SK-N-MC (cell line): Measurements from ENCODE around the gene MRLN.
"Not testable (repeated sequence)": the region's sequence is repeated elsewhere in the genome, so short reads cannot be mapped to it uniquely, and the experiment has no call there.

Source experiments
- DNase-seq: peaks from one replicate; pipeline ENCODE4 v3.0.0-alpha.2; 2011; ENCODE audit warnings: low read depth, low spot score
- H3K27ac ChIP-seq: fragments of 200-600 bp; sonication (generic); 2 replicates; pipeline ENCODE4 v1.5.1; 2016; ENCODE audit warnings: mixed run types
- H3K36me3 ChIP-seq: fragments of 200-600 bp; sonication (generic); 2 replicates; pipeline ENCODE4 v1.6.1; 2017; ENCODE audit warnings: antibody characterized with exemption, low read length, mixed read lengths; ENCODE audit not compliant: insufficient read depth
- H3K4me3 ChIP-seq: fragments of 200-600 bp; sonication (generic); 2 replicates; pipeline ENCODE4 v1.5.1; 2016
- H3K9ac ChIP-seq: fragments of 200-600 bp; sonication (generic); 2 replicates; pipeline ENCODE4 v1.8.0; 2017; ENCODE audit warnings: mixed run types, mixed read lengths; ENCODE audit not compliant: insufficient read length
- H3K9me3 ChIP-seq: fragments of 200-600 bp; sonication (generic); 2 replicates; pipeline ENCODE4 v1.6.1; 2017; ENCODE audit warnings: low read depth, mild to moderate bottlenecking, antibody characterized with exemption, low read length, moderate library complexity, mixed read lengths
- EZH2 ChIP-seq: fragments of 200-600 bp; sonication (generic); IDR thresholded peaks from one replicate; pipeline ENCODE4 v1.6.1; 2017; ENCODE audit warnings: antibody characterized with exemption
- FOXP2 ChIP-seq: optimal IDR thresholded peaks from 2 replicates; pipeline ENCODE3; 2011; ENCODE audit warnings: mild to moderate bottlenecking, moderate library complexity; ENCODE audit not compliant: insufficient read depth; ENCODE audit errors: extremely low read length, control extremely low read depth
- POLR2AphosphoS5 ChIP-seq: IDR thresholded peaks from 2 replicates; pipeline ENCODE4 v1.6.1; 2012; ENCODE audit warnings: mild to moderate bottlenecking, low read depth, low read length, borderline replicate concordance

The MRLN gene

DNA sequence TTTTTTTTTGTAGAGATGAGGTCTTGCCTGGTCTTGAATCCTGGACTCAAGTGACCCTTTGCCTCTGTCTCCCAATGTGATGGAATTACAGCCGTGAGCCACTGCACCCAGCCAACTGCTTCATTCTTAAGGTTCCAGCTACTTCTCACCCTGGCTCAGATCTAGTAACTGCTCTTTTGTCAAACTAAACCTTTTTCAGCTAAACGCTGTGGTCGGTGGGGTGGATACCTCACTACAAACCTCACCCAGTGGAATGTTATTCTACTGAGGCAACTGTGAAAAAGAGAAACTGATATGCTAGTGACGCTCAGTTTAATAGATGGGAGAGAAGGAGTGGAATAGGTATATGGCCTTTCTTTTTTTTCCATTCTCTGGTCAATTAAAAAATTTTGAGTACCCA lies 1.7 kb upstream of the MRLN start:
- TF ChIP-seq POLR2AphosphoS5 (no peak), EZH2 (no peak), FOXP2 (no peak)
- H3K4me3 ChIP-seq: no peak overlapping the region
- H3K9ac ChIP-seq: no peak overlapping the region
- no peak for DNase-seq
- no peaks in the 10 kb centered on the region for H3K36me3 ChIP-seq
- H3K27ac ChIP-seq: no peak overlapping the region
- no peaks in the 10 kb centered on the region for H3K9me3 ChIP-seq

GRCh38 chr10:59752278-59752940 lies 846 bp downstream of the MRLN start:
- TF ChIP-seq FOXP2: no peak
- no peak for TF ChIP-seq POLR2AphosphoS5
- TF ChIP-seq EZH2: no peak
- no peak overlapping the region for H3K4me3 ChIP-seq
- no peaks in the 10 kb centered on the region for H3K9me3 ChIP-seq
- no peak overlapping the region for H3K9ac ChIP-seq
- DNase-seq: no peak
- H3K27ac ChIP-seq: no peak overlapping the region
- no peaks in the 10 kb centered on the region for H3K36me3 ChIP-seq

DNA sequence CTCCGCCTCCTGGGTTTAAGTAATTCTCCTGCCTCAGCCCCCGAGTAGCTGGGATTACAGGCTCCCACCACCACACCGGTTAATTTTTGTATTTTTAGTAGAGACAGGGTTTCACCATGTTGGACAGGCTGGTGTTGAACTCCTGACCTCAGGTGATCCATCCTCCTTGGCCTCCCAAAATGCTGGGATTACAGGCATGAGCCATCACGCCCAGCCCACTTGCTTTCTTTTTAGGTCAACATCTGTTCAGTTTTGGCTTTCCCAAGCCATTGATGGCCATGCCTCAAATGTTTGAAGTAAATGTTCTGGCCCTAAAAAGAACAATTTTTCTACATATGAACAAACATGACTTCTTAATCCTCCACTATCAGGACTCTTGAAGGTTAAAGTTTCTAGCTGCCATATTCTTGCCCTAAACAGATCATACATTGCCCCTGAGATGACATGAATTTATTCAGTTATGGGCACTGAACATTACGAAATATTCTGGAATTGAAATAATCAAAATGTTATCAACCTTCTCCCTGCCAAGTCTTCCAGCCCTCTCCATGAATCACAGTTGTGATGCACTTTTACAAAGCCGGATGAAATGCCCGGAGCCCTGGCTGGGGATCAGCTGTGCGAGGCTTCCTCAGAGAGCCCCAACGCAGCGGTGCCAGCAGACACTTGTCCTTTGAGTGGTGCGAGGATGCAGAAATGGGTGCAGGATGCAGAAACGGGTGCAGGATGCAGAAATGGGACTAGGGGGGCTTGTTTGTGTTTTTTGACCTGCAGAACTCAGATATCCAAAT lies 2.9 kb downstream of the MRLN start:
- Histone ChIP-seq H3K27ac (no peak overlapping the region), H3K4me3 (no peak overlapping the region), H3K36me3 (no peaks in the 10 kb centered on the region), H3K9me3 (no peaks in the 10 kb centered on the region), H3K9ac (no peak overlapping the region)
- no peak for TF ChIP-seq POLR2AphosphoS5
- TF ChIP-seq EZH2: no peak
- TF ChIP-seq FOXP2: no peak
- DNase-seq: no peak

DNA sequence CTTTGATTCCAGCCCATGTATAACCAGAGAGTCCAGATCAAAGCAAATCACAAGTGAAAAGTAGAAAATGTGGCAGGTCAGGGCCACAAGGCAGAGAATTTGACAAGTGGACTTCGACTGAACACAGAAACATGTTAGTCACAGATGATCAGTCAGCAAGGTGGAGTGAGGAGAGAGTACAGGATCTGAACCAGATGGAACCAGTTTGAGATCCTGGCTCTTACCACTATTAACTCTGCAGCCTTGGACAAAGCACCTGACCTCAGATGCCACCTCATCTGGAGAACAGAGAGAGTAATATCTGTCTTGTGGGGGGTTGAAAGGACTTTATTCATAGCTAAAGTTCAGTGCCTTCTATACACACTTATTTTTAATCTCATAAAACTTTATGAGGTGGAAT lies 4.4 kb downstream of the MRLN start:
- Histone ChIP-seq H3K4me3 (no peak overlapping the region), H3K36me3 (no peaks in the 10 kb centered on the region), H3K27ac (no peak overlapping the region), H3K9me3 (no peaks in the 10 kb centered on the region), H3K9ac (no peak overlapping the region)
- DNase-seq: no peak
- TF ChIP-seq POLR2AphosphoS5: no peak
- TF ChIP-seq EZH2: no peak
- no peak for TF ChIP-seq FOXP2

DNA sequence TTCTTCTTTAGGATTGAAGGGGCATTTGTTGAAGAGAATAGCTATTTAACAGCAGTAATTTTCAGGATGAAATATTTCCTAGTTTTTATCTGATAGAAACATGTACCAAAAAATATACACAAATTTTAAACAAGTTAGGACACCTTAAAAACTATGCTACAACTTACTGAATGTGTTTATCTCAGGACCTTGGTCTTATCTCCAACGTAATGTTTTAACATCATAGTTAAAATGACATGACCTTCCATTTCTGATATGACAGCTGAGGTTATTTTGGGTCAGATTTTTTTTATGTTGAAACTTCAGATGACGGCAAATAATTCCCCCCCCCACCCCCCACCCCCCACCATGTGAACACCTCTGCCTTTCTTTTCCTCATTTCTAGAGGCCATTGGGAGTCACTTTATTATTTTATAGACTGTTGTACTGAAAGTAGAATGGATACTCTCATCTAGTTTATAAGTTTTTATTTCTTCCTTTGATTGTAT lies 8.0 kb downstream of the MRLN start:
- H3K9ac ChIP-seq: no peak overlapping the region
- no peaks in the 10 kb centered on the region for H3K36me3 ChIP-seq
- no peak overlapping the region for H3K27ac ChIP-seq
- H3K4me3 ChIP-seq: no peak overlapping the region
- TF ChIP-seq FOXP2: no peak
- TF ChIP-seq EZH2: no peak
- TF ChIP-seq POLR2AphosphoS5: no peak
- DNase-seq: no peak
- no peaks in the 10 kb centered on the region for H3K9me3 ChIP-seq

GRCh38 chr10:59744762-59745161 lies 8.5 kb downstream of the MRLN start:
- H3K36me3 ChIP-seq, H3K4me3 ChIP-seq, H3K9me3 ChIP-seq, DNase-seq, H3K9ac ChIP-seq, H3K27ac ChIP-seq: not testable (repeated sequence)

DNA sequence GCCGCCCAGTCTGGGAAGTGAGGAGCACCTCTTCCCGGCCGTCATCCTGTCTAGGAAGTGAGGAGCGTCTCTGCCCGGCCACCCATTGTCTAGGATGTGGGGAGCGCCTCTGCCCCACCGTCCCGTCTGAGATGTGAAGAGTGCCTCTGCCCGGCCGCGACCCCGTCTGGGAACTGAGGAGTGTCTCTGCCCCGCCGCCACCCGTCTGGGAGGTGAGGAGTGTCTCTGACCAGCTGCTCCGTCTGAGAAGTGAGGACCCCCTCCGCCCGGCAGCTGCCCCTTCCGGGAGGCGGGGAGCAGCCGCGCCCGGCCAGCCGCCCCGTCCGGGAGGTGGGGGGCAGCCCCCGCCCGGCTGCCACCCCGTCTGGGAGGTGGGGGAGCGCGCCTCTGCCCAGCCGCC lies 9.1 kb downstream of the MRLN start:
- H3K4me3 ChIP-seq, DNase-seq, H3K36me3 ChIP-seq, H3K27ac ChIP-seq, H3K9me3 ChIP-seq, H3K9ac ChIP-seq: not testable (repeated sequence)

- no peak overlapping the region for H3K9ac ChIP-seq
- no peak for DNase-seq
- TF ChIP-seq POLR2AphosphoS5: no peak
- no peak for TF ChIP-seq EZH2
- no peak for TF ChIP-seq FOXP2
- no peak overlapping the region for H3K27ac ChIP-seq
- no peaks in the 10 kb centered on the region for H3K36me3 ChIP-seq
- no peaks in the 10 kb centered on the region for H3K9me3 ChIP-seq
- H3K4me3 ChIP-seq: no peak overlapping the region
Measured at GRCh38 chr10:59741583-59741982, 11.7 kb downstream of the MRLN start.

- no peaks in the 10 kb centered on the region for H3K36me3 ChIP-seq
- H3K9ac ChIP-seq: no peak overlapping the region
- H3K27ac ChIP-seq: no peak overlapping the region
- H3K4me3 ChIP-seq: no peak overlapping the region
- TF ChIP-seq FOXP2: no peak
- no peak for TF ChIP-seq POLR2AphosphoS5
- TF ChIP-seq EZH2: no peak
- H3K9me3 ChIP-seq: no peaks in the 10 kb centered on the region
- DNase-seq: no peak
Measured at GRCh38 chr10:59741048-59741447, 12.2 kb downstream of the MRLN start.
